Coronary artery (tissue), 2 donors: ENCODE data around the gene COA7.

Experiments
- DNase-seq: peaks from one replicate; pipeline ENCODE4 v3.0.0-alpha.2; 2017; ENCODE audit warnings: low spot score
- H3K27ac ChIP-seq, 2 donors: fragments of 200-600 bp; sonication (generic); one replicate each; pipeline ENCODE4 v1.5.1; 2016 to 2019
- H3K4me3 ChIP-seq: fragments of 200-600 bp; sonication (generic); 2 replicates; pipeline ENCODE4 v1.5.1; 2016; ENCODE audit warnings: mild to moderate bottlenecking, moderate library complexity
- CTCF ChIP-seq: fragments of 200-600 bp; sonication (generic); IDR thresholded peaks from one replicate; pipeline ENCODE4 v1.5.1; 2019; ENCODE audit warnings: antibody characterized with exemption

COA7 gene

GRCh38 chr1:52662645-52663313 lies 35.4 kb downstream of the COA7 start:
- TF ChIP-seq CTCF: no peak
- H3K27ac ChIP-seq: no peak overlapping the region

GRCh38 chr1:52660807-52661206 lies 37.3 kb downstream of the COA7 start:
- Histone ChIP-seq H3K27ac (no peak overlapping the region), H3K4me3 (no peak overlapping the region)
- DNase-seq: no peak
- TF ChIP-seq CTCF: no peak

More at GRCh38 chr1:52662645-52663313, 35.4 kb downstream of the COA7 start:
- no peak overlapping the region for H3K4me3 ChIP-seq
- DNase-seq: no peak

- no peak overlapping the region for H3K27ac ChIP-seq
- no peak overlapping the region for H3K4me3 ChIP-seq
- DNase-seq: no peak
- TF ChIP-seq CTCF: no peak
Observed at GRCh38 chr1:52659851-52660596, 38.1 kb downstream of the COA7 start.

- no peak overlapping the region for H3K27ac ChIP-seq
- no peak overlapping the region for H3K4me3 ChIP-seq
- DNase-seq: no peak
- TF ChIP-seq CTCF: no peak
Observed at GRCh38 chr1:52659356-52659755, 38.8 kb downstream of the COA7 start.

- Histone ChIP-seq H3K27ac (no peak overlapping the region), H3K4me3 (no peak overlapping the region)
- TF ChIP-seq CTCF: no peak
- no peak for DNase-seq
Observed at GRCh38 chr1:52658795-52659194, 39.4 kb downstream of the COA7 start.

GRCh38 chr1:52657702-52658101 lies 40.4 kb downstream of the COA7 start:
- Histone ChIP-seq H3K4me3 (no peak overlapping the region), H3K27ac (no peak overlapping the region)
- no peak for TF ChIP-seq CTCF
- DNase-seq: no peak

- no peak for DNase-seq
- Histone ChIP-seq H3K27ac (no peak overlapping the region), H3K4me3 (no peak overlapping the region)
- no peak for TF ChIP-seq CTCF
Observed at GRCh38 chr1:52654063-52654462, 44.1 kb downstream of the COA7 start.
